ENCODE results near the gene SDK1.

DNA sequence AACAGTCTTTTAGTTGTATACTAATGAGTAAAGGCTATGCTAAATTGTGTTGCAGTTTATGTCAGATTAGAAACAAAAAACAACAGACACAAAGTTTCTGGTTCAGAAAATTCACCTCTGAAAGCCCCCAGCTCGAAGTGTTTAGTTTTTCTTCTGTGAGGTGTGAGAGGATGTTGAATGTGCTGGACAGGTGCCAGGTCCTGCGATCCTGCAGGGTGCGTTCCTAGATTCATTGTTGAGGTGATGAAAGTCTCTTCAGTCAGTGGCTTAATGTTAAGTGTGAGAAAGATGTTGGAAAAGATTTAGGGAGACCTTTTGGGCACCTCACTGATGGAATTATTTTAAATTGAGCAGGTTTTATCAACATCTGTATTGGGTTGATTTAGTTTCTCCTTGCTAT is 287.3 kb downstream of the SDK1 start:
- TF ChIP-seq, protein P1, sequence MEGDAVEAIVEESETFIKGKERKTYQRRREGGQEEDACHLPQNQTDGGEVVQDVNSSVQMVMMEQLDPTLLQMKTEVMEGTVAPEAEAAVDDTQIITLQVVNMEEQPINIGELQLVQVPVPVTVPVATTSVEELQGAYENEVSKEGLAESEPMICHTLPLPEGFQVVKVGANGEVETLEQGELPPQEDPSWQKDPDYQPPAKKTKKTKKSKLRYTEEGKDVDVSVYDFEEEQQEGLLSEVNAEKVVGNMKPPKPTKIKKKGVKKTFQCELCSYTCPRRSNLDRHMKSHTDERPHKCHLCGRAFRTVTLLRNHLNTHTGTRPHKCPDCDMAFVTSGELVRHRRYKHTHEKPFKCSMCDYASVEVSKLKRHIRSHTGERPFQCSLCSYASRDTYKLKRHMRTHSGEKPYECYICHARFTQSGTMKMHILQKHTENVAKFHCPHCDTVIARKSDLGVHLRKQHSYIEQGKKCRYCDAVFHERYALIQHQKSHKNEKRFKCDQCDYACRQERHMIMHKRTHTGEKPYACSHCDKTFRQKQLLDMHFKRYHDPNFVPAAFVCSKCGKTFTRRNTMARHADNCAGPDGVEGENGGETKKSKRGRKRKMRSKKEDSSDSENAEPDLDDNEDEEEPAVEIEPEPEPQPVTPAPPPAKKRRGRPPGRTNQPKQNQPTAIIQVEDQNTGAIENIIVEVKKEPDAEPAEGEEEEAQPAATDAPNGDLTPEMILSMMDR (IDR thresholded peaks at IDR 0.05) = no peak
- TF ChIP-seq POLR2AphosphoS5 (IDR thresholded peaks at IDR 0.05) = no peak
- TF ChIP-seq POLR2A (IDR thresholded peaks at IDR 0.05) = no peak
- TF ChIP-seq EP300 (IDR thresholded peaks at IDR 0.05) = no peak
